Stimulated activated CD4-positive, alpha-beta T cell treated with anti-CD3 and anti-CD28 coated beads, TNF-alpha, amount 100 ng/mL, for 48 hours (primary cell): ENCODE results near the gene POTEE.
"Not testable (repeated sequence)": the region's sequence is repeated elsewhere in the genome, so short reads cannot be mapped to it uniquely, and the experiment has no call there.

Source experiments
- DNase-seq, 3 donors: peaks; one replicate each; pipeline ENCODE4 v3.0.0-alpha.2; 2020; ENCODE audit warnings: low read depth in 3 of 3

POTEE gene

DNA sequence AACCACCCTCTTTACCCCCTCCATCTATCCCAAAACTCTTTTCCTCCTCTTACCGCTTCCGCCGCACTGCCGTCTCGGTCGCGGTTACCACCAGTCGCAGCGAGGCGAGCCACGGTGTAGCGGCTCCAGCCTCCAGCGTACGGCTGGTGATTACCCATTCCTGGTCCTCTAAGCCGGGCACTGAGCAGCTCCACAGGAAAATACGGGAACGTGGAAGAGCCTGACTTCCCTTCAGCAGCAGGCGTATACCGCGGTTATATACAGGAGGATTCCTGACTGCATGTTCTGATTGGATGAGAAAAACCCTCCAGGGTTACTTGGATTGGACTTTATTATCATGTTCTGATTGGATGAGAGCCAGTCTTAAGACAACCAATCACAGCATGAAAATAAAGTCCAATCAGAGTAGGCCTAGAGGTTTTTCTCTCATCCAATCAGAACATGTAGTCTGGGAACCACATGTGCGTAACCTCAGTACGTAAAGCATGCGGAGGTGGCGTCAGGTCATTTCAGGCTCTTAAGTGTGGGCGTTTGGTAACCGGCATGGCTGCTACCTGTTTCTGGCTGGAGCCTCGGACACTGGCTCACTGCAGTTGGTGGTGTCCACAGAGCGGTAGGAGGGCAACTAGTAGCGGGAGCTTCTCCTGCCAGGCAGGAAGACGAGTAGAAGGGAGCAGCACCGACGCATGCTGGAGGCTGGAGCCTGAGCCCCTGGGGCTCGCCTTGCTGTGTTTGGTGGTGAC, at the start of gene POTEE:
TSS of gene POTEE (plus strand) at position 507 of the 743 bp plus-strand sequence. CDS start 8,867 bp downstream, outside the sequence.
- DNase-seq: not testable (repeated sequence)

DNA sequence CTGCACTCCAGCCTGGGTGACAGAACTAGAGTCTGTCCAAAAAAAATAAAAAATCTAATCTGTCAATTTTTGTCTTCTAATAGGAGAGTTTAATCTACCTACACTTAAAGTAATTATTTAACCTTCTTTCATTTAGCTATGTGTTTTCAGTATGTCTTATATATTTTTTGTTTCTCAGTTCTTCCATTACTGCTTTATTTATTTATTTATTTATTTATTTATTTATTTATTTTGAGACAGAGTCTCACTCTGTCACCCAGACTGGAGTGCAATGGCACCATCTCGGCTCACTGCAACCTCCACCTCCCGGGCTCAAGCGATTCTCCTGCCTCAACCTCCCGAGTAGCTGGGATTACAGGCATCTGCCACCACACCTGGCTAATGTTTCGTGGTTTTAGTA, 43.8 kb upstream of the POTEE start:
- DNase-seq: not testable (repeated sequence)

DNA sequence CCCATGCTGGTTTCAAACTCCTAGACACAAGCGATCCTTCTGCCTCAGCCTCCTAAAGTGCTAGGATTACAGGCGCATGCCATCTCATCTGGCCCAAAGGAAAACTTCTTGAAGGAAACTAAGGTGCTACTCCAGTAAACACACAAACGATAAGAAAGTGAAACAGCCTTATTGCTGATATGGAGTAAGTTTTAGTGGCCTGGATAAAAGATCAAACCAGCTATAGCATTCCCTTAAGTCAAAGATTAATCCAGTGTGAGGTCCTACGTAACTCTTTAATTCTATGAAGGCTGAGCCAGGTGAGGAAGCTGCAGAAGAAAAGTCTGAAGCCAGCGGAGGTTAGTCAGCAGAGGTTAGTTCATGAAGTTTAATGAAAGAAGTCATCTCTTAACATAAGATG, 40.8 kb upstream of the POTEE start:
- no peak for DNase-seq

DNA sequence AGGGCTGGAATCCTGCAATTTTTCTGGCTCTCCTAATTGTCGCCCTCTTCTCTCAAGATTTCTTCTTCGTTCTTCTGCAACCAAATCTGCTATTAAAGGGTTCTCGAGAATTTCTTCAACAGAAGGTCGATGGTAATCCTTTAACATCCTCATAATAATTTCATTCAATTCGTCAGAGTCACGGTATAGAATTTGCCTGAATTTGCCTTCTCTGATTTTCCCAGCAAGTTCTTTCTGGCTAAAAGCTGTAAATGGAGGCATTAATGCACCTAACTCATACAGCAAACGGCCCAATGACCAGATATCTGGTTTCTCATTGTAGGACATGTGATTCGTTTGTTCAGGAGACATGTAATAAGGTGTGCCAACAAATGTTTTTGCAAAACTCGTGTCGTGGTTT, 31.3 kb upstream of the POTEE start:
- not testable (repeated sequence) for DNase-seq

DNA sequence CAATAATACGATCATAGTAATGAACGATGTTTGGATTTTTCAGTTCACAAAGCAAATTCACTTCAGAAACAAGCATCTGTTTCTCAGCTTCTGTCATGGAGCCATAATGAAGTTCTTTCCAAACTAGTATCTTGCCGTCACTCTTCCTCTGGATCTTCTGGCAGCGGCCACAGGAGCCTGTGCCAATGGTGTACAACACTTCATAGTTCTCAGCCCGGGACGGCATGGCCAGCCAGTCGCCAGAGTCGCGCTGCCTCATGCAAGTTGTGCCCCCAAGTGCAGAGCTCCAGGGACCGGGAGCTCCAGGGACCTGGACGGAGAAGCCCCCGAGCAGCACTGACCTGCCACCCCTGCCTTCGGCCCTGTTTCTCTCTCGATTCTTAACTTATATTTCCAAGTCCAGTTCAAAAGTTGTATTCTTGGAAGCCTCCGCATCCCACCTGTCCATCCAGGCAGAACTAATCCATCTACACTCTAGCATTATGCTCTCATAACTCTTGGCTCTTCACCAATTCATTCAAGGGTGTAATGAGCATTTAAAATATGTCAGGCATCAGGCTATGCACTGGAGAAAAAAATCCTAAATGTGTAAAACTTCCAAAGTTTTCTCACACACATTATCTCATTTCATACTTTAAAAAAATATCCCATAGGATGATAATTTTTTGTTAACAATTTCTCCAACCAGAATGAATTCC, 30.5 kb upstream of the POTEE start:
- not testable (repeated sequence) for DNase-seq

DNA sequence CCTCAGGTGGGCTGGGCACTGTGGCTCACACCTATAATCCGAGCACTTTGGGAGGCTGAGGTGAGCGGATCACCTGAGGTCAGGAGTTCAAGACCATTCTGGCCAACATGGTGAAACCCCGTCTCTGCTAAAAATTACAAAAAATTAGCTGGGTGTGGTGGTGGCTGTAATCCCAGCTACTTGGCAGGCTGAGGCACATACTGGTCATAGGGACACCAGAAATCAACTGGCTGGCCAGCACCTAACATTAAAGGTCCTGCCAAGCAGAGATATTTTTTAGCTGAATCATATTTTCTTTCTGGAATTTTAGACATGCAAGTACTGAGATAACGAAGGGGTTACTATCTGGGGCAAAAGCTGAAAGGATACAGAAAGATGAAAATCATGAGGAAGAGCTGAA, 27.9 kb upstream of the POTEE start:
- DNase-seq: not testable (repeated sequence)

DNA sequence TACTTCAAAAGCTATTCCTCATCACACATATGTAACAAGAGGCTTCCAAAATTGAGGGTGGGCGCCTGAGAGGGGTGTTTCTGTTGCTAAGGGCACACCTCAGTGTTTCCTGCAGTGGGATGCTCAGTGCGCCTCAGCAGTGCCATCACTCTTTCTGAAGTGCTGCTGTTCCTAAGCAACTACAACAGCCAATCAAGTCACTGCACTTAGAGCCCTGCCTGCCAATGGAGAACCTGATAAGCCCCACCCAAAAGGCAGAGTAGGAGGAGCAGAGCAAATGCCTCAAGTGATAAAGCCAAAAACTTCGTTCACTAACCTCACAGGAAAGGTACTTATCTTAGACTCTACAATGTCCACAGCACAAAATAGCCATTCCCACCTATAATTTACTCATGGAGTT, 15.9 kb upstream of the POTEE start:
- not testable (repeated sequence) for DNase-seq

DNA sequence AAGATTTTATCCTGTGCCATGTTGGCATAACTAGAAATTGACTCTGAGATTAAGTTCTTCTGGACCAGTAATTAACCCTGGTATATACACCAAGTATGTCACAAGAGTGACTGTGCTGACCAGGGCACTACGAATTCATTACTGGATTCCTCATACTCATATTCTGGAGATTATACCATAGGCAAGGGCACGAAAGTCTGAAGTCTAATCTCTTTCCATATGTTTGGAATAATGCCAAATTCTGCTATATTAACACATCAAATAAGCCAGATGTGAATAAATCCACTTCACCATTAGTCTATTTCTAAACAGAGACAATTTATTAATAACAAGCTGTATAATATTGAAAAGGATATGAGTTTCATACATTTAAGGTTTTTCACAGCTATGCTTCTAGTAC, 13.2 kb upstream of the POTEE start:
- DNase-seq: not testable (repeated sequence)

DNA sequence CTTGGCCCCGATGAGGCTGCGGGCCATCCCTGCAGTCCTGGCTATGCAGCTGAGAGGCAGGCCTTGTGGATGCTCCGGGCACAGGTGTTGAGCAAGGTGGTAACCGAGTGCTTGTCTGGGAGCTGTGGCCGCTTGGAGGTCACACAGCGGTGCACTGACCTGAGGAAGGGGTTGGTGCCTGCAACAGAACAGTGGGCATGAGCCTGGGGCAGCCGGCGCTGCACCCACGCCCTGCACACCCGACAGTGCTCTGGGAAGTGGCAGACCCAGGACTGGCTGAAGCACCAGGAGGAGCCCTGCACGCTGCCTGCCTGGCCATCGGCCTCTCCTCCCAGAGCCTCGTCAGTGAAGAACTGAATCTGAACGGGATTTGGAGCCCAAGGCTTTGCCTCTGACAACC, 8.2 kb upstream of the POTEE start:
- DNase-seq: no peak

DNA sequence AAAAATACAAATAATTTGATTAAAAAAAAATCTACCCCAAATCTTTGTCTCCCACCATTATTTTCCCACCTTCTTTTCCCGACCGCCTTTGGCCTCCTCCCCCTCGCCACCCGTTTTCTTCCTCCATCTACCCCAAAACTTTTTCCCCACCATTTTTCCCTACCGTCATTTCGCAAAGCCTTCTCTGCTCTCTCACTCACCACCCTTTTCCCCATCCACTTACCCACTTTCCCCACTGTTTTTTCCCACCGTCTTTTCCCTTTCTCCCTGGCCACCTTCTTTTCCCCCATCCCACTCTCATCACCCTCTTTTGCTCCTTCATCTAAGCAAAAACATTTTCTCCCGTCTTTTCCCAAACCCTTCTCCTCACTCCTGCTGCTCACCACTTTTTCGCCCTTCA, 1.5 kb upstream of the POTEE start:
- not testable (repeated sequence) for DNase-seq

DNA sequence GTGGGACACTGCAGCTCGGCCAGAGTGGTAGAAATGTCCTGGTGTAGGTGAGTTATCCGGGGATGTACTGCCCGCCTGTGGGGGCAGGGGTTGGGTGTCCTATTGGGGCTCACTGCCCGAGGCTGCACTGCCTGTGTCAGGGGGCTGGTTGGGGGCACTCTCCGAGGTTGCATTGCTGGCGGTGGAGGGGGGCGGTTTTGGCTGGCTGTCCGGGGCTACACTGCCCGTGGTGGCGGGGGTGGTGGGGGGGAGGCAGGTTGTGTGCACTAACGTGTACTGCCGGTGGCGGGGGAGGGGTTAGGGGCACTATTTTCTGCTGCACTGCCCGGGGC, 403 bp downstream of the POTEE start:
- DNase-seq: not testable (repeated sequence)

DNA sequence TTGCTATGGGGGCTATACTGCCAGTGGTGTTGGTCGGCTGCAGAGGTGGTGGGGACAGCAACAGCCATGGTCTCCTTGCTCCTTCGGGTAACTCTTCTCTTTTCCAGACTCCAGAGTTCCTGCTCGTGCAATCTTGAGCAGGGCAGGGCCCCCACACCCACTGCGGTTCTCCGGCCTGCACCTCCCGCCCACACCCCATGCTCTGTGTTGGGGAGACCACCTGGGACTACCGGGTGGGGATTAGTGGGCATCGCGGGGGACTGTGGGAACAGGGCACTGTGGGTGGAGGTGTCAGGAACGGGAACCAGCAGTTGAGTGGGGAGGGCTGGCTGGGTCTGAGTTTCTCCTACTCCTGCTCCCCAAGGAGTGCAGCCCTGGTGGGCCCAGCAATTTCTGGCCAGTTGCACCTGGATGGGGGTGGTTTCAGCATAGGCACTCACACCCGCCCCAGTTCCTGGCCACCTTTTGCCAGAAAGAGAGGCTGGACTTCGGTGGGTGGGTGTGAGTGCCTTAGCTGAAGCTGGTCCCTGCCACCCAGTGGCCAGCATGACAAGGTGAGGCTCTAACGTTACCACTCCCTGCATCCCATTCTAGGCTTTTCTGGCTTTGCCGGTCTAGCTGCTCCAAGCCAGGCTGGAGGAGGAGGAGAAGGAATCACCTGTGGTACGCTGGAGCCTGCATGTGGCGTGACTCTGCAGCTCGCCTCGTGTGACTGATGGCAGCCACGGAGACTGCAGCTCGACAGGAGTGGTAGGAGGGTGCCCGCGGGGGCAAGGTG, 1.3 kb downstream of the POTEE start:
- not testable (repeated sequence) for DNase-seq

DNA sequence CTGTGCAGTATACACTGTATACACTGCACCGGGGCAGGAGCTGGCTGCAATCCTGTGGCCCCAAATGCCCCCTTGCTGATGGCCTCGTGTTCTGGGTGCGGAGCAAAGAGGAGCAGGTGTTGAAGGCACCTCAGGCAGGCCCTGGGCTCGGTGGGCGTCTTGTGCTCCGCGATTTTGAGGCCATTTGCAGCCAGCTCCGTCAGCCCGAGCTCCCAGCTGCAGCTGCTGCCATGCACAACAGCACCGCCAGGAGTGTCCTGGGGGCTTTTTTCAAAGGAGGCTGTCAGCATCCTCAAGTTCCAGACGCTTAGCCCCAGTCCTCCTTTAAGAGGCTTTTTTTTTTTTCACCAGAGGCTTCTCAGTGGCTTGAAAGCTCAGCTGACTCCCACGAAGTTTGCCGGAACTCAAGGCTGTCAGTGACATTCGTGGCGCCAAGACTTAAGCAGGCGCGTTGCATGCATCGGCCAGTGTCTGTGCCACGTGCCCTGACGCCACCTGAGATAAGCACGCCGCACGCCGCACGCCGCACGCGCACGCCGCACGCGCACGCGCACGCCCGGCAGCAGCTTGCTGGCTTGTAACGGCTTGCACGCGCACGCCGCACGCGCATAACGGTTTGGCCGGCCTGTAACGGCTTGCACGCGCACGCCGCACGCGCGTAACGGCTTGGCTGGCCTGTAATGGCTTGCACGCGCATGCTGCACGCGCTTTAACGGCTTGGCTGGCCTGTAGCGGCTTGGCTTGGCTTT, 8.1 kb downstream of the POTEE start:
- not testable (repeated sequence) for DNase-seq

DNA sequence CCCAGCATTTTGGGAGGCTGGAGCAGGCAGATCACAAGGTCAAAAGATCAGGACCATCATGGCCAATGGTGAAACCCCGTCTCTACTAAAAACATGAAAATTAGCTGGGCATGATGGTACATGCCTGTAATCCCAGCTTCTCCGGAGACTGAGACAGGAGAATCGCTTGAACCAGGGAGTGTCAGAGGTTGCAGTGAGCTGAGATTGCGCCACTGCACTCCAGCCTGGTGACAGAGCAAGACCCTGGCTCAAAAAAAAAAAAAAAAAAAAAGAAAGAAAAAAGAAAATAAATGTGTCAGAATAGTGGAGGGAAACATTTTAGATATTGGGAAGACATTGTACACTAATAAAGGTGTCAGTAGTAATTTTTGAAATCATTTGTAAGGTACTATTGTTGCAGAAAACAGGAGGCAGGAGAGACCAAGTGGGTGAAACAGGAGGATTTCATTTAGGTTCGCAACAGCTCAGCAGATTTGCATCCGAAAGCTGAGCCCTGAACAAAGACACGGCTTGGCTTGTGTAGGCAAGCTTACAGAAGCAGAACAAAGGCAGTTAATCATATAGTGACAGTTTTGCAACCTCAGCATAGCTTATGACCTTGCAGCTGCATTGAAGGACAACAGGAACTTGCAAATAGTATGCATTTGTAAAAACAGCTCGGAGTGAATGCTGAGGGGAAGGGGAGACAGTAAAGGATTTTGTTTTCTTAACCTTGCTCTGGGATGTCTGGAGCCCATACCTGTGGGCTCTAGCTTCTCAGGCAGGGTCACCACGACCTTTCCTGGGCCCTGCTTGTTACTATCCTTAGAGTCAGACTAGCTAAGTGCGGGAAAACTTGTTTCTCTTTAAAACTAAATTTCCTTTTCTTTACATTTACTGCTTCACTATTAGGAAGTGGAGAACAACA, 26.5 kb downstream of the POTEE start:
- DNase-seq: not testable (repeated sequence)
